SK-N-DZ (cell line): Measurements from ENCODE around the gene CRACR2B.

Experiments used
- DNase-seq: peaks from one replicate; pipeline ENCODE4 v3.0.0-alpha.2; 2015; ENCODE audit warnings: low spot score

CRACR2B gene

DNA sequence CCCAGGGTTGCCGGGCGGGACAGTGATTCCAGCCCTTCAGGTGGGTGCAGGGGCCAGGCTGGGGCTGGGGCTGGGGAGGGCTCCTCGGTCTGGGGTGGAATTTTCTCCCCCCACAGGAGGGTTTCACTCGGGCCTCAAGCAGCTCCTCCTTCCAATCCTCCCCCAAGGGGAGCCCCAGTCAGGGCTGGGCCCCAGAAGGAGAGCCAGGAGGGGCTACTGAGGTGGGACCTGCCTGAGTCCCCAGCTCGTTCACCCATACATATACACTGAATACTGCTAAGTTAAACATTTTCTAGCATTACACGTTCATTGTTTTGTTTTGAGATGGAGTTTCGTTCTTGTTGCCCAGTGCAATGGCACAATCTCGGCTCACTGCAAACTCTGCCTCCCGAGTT lies 1.5 kb upstream of the CRACR2B start:
- no peak for DNase-seq

DNA sequence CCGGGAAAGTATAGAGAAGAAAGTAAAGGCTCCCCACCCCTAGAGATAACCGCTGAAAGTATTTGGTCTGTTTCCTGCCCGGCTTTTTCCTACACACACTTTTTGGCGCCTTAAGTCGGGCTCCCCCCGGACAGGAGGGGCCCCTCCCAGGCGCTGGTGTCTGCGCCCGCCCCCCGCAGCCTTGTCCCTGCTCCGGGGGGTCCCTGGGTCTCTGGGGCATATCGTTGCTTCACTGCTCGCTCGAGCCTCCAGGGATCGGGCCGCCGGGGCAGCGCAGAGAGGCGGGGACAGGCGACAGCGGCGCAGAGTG lies 928 bp upstream of the CRACR2B start:
- no peak for DNase-seq

DNA sequence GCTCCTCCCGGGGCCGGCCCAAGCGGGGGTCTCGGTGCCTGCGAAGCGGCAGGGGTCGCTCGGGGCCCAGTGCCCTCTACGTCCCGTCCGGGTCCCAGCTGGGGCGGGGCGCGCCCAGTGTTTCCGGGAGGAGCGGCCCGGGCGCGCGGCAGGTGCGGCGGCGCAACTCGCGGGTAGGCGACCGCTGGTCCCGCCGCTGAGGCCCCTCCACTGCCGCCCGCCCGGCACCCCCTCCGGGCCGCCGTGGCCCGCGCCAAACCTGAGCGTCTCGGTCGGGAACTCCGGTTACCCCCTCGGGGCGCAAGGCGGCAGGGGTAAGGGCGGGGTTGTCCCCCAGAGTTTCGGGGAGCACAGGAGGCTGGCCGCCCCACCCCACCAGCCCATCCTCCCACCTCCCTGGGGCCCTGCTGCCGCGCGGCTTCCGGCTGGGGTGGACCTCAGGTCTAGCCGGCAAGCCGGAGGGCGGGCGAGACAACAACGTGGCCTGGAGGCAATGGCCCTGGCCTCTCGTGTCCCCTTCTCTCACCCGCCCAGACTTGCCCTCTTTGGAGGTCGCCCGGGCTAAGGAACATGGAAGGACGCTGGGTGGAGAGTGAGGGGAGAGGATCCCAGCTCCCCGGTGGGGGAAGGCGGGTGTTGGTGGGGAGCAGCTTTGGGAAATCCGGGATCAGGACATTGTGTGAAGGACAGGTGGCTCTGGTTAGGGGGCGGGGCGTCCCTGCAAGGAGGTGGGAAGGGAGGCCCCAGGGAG lies 398 bp upstream of the CRACR2B start:
- peak; percentile 74 for DNase-seq

DNA sequence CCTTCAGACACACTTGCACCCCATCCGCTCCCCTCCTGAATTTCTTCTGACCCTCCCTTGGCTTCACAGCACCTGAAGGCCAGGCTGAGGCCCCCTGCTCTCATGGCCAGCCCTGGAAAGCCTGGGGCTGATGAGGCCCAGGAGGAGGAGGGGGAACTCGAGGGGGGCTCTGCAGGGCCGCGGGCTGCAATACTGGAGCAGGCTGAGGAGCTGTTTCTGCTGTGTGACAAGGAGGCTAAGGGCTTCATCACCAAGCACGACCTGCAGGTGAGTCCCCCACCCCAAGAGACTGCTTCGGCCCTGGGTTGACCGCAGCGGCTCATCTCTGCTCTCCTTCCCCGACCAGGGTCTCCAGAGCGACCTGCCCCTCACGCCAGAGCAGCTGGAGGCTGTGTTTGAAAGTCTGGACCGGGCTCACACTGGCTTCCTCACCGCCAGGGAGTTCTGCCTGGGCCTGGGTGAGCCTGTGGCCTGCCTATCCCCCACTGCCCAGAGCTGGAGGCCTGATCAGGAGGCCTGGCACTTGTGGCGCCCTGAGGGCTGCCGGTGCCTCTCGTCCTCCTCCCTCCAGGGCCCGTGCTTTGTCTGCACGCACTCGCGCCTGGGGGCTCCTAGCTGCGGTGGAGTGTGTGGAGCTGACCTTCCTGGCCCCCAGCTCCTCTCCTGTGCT lies 922 bp downstream of the CRACR2B start:
- DNase-seq, result peak; percentile 75

DNA sequence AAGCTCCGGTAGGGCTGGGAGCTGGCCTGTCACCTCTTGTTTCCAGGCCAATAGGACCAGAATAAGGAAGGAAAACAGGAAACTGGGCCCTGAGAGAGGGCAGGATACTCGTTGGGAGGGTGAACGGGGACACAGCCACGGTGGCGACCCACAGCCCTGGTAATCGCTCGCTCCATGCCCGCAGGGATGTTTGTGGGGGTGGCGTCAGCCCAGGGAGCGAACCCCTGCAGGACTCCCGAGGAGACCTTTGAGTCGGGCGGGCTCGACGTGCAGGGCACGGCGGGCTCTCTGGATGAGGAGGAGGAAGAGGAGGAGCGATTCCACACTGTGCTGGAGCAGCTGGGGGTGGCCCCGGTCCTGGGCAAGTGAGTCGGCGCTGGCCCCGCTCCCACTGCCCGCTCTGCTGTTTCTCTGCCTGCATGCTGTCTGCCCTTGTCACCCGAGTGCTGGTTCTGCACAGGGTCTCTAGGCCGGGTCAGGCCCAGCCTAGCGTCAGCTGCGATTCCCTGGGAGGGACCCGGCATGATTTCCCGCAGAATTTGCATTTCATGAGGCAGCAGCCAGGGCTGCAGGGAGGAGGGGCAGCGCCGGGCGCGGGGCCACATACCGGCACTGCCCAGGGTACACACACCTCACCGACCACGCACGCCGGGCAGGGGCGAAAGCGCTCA lies 1.6 kb downstream of the CRACR2B start:
- DNase-seq, result no peak

DNA sequence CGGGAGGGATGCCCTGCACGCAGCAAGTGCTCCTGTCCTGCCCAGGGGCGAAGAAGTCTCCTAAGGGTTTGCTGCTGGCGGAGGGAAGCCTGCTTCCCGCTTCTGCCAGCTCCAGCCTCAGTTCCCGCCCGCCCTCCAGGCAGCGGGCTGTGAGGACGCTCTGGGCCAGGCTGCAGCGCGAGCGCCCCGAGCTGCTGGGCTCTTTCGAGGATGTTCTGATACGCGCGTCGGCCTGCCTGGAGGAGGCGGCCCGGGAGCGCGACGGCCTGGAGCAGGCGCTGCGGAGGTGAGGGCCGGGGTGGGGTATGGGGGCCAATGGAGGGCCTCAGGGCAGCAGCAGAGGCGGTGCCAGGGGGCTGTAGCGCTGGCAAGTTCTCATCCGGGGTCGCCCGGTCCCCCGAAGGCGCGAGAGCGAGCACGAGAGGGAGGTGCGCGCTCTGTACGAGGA lies 2.2 kb downstream of the CRACR2B start:
- no peak for DNase-seq

DNA sequence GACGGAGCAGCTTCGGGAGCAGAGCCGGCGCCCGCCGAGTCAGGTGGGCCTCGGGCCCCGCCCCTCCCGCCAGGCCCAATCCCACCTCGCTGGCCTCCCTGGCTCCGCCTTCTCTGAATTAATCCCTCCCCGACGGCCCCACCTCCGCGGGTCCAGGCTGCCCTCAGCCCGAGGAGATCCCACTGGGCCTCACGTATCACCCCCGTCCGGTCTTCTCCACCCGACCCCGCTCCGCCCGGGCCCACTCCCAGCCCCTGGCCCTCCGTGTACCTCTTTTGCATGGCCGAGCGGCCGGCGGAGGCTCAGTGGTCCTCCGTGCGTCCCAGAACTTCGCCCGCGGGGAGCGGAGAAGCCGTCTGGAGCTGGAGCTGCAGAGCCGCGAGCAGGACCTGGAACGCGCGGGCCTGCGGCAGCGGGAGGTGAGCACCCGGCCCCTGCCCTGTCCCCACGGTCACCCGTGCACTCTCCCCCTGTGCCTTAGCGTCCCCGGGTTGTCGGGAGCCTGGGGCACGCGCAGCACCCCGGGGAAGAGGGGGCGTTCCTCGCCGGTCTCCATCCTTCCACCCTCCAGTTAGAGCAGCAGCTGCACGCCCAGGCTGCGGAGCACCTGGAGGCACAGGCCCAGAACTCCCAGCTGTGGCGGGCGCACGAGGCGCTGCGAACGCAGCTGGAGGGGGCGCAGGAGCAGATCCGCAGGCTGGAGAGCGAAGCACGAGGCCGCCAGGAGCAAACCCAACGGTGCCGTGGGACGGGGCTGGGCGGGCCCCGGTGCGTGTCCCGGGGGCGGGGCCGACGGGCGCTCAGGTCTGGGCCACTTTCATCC lies 2.8 kb downstream of the CRACR2B start:
- DNase-seq, result peak; percentile 89

DNA sequence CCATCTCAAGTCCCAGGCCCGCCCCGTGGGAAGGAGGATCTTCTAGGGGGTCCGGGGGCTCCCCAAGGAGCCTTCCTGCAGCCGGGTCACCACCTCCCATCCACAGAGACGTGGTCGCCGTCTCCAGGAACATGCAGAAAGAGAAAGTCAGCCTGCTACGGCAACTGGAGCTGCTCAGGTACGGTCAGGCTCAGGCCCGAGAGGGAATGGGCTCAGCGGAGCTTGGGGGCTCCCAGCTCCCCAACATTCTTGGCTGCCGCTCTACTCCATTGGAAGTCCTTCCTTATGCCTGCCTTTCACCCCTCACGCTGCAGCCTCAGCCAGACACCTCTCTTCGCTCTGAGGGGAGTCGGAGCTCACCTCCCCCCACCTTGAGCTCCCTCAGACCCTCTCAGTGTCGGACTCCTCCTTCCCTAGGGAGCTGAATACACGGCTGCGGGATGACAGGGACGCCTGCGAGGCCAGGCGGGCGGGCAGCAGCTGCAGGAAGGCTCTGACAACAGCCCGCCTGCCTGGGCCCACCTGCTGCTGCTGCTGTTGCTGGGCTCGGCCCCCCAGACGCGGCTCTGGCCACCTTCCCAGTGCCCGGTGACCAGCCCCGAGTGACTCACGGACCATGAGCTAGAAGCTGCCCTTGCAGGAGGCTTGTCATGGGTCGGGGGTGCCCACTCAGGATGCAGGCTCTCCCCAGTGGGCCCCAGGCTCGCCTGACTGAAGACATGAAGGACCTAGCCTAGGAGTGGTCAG lies 3.6 kb downstream of the CRACR2B start:
- peak; percentile 63 for DNase-seq

DNA sequence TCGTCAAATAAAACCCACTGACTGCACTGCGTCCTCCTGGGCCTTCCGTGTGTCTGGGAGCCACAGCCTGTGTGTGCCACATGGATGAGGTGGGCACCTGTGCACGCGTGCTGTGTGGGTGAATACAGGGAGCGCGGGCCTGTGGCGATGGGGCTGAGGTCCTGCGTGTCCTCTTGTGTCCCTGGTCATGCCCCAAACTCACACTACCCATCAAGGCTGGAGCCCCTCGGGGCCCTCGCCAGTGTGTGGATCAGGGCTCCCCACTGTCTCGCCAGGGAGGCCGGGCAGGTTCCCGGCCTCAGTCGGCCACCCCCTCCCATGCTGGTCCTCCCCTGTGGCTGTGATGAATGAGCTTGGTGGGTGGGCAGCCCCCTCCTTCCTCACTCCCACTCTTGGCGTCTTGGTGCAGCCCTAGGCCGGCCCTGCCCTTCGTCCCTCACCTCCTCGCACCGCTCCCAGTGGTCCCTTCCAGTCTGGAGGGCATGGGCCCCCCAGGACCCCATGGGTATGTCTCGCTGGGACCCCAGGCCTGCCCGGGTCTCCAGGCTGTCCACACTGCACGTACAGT lies 4.3 kb downstream of the CRACR2B start:
- DNase-seq, result no peak

DNA sequence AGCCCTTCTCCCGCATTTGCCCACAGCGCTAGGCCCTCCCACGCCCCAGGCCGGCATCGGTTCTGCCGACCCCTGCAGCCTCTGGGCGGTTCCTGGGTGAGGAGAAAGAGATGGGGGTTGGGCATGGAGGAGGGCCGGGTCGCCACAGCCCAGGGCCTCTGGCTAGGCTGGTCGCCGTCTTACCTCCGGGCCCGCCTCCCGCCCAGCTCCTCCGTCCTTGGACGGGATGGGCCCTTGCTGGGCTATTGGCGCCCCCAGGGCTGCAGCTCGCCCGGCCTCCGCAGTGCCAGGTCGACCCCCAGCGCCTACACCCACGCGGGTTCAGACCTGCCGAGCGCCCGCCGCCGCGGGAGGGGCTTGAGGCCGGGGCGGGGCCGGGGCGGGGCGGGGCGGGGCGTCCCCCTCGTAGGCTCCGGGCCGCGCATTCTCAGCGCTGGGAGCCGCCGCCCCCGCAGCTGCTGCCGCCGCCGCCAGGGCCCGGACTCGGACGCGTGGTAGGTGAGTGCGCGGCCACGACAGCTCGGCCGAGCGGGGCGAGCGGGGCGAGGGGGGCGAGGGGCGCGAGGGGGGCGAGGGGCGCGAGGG lies 4.9 kb downstream of the CRACR2B start, which contains the start of gene CD151:
Gene CD151, plus strand, starts transcription at position 424 of the 585 bp plus-strand sequence. CDS start 3,118 bp downstream, outside the sequence.
- DNase-seq, result peak; percentile 78

DNA sequence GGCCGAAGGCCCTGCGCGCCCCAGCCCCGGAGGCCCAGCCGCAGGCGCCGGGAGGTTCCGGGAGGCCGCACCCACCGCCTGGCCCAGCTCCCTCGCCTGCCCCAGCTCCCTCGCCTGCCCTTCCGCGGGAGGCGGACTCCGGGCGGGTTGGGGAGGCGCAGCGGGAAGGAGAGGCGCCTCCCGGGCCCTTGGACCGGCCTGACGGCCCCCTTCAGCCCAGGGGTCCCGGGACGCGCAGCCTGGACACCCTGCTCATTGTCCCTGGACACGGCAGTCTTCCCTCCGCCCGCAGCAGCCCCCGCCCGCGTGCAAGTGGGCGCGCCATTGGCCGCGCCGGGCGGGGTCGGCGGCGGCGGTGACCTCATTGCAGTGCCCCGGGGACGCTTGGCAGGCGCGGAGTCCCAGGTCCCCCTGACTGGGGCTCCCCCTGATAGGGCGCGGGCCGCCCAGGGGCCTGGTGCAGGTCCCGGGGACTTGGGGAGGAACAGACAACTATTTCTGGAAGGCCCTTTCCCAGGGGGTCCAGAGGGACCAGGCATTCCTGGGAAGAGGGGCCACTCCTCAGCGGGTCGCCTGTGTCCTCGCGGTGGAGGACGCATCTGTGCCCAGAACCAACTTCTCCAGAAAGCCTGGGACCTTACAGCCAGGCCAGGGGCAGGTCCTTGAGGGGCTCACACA lies 5.5 kb downstream of the CRACR2B start:
- DNase-seq, result no peak

DNA sequence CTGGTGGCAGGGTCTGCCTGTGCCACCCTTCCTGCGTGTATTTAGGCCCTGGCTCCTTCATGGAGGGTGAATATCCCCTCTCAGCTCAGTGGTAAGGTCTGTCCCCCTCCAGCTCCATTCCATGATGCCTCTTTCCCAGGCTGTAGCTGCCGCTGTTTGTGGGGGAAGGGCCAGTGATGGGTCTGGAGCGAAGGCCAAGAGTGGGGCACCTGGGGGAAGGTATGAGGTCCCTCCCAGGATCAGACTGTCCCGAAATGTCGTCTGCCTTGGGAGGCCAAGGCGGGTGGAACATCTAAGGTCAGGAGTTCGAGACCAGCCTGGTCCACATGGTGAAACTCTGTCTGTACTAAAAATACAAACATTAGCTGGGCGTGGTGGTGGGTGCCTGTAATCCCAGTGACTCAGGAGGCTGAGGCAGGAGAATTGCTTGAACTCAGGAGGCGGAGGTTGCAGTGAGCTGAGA lies 6.2 kb downstream of the CRACR2B start:
- no peak for DNase-seq

DNA sequence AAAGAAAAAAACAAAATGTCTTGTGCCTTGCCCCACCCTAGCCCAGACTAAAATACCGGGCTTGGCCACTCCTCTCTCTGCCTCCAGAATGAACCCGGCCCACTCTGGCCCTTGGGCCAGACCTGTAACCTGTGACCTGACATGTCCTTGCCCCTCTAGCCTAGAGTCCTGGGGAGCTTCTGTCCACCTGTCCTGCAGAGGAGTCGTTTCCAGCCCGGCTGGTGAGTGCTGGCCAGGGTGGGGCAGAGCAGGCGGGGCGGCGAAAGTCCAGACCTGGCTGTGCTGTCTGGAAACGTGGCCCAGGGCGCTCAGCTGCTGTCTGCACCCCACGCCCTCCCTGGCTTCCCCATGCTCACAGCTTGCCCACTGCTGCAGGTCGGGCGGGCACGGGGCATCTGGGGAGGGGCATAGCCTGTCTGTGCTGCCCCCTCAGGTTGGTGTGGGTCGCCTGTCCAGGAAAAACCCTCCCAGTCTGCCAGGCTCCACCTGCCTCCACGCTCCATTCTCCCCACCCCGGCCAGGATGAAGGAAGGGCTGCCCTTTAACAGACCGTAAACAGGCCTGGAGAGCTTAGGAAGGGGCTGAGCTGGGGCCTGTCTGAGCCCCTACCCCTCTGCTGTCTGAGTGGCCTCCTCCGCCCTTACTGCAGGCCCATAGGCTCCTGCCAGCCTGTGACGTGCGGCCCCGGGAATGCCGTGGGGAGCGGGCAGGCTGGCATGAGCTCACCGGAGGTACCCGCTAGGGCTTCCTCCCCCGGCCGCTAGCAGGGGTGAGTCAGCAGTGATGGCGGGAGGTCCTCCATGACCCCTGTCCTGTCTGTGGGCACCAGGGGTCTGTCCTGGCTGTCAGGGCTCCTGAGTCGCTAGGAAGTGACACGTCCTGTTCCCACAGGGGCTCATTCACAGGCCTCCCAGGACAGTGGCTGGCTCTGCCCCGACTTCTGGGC lies 6.9 kb downstream of the CRACR2B start:
- DNase-seq, result no peak

DNA sequence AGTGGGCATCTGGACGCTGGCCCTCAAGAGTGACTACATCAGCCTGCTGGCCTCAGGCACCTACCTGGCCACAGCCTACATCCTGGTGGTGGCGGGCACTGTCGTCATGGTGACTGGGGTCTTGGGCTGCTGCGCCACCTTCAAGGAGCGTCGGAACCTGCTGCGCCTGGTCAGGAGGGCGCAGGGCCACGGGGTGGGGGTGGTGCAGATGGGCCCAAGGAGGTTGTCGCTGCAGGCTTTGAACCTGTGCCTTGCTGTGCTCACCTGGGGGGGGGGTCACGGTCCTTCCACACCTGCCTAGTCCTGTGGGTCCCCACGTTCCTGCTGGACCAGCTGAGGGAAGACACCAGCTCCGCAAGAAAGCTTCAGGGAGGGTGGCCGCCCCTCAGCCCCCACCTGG lies 8.6 kb downstream of the CRACR2B start:
- DNase-seq, result no peak

DNA sequence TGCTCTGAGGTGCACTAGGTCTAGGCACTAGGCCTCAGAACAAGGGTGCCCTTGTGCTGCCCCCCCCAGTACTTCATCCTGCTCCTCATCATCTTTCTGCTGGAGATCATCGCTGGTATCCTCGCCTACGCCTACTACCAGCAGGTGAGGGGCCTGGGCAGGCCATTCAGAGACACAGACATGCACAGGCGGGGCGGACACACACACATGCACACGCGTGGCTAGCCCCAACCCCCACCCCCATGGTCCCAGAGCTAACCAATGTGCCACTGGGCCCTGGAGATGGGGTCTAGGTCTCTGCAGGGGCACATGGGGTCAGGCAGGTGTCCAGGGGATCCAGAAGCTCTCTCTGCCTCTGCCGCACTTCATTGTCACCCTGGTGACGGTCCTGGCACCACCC lies 9.0 kb downstream of the CRACR2B start:
- no peak for DNase-seq

DNA sequence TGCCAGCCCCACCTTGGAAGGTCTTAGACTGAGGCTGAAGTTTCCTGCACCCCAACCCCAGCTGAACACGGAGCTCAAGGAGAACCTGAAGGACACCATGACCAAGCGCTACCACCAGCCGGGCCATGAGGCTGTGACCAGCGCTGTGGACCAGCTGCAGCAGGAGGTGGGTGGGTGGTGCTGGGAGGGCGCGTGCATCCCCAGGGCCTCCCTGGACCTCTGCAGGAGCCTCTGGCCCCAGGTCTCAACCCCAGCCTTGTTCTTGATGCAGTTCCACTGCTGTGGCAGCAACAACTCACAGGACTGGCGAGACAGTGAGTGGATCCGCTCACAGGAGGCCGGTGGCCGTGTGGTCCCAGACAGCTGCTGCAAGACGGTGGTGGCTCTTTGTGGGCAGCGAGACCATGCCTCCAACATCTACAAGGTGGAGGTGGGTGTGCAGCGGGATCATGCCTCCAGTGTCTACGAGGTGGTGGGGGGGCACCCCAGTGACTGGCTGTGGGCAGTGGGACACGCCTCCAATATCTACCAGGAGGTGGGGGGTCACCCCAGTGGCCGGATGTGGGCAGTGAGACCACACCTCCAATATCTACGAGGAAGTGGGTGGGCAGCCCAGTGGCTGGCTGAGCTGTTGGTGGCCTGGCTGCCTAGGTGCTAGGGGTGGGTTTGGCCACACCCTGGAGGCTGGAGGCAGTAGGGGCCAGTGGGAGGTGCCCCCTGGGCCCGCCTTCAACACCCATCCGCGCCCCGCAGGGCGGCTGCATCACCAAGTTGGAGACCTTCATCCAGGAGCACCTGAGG lies 9.7 kb downstream of the CRACR2B start:
- DNase-seq, result no peak

DNA sequence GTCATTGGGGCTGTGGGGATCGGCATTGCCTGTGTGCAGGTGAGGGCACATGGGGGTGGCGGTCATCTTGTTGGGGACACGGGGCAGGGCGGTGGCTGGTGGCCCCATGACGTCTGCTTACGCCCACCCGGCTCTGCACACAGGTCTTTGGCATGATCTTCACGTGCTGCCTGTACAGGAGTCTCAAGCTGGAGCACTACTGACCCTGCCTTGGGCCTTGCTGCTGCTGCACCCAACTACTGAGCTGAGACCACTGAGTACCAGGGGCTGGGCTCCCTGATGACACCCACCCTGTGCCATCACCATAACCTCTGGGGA lies 10.2 kb downstream of the CRACR2B start:
- no peak for DNase-seq
